CD4-positive, alpha-beta T cell (primary cell): ENCODE results near the gene TRIM10. TPM values are rescaled to one million over a fixed set of nuclear protein-coding genes. Genes with fewer than 3 reads are reported as not detected.

Experiments used
- ATAC-seq: fragments of 200-7000 bp; cut with Tn5 transposase; one replicate; pipeline ENCODE4 v1.10.0; 2022; ENCODE audit warnings: mild to moderate bottlenecking; ENCODE audit not compliant: poor library complexity
- CTCF ChIA-PET: fragments of 350-600 bp; sonication (Branson Sonifier 250); formaldehyde crosslinking; loops from one replicate; lab custom pipeline; 2021; ENCODE audit warnings: antibody characterized with exemption, inconsistent platforms; lab: Charles Lee
- POLR2A ChIA-PET: fragments of 350-600 bp; sonication (Branson Sonifier 250); formaldehyde crosslinking; loops from one replicate; lab custom pipeline; 2021; ENCODE audit warnings: antibody characterized with exemption, inconsistent platforms; lab: Charles Lee
- DNase-seq, 14 experiments: peaks; one replicate each; pipeline ENCODE4 v3.0.0-alpha.2; 2013 to 2020; ENCODE audit warnings: mixed read lengths in 2 of 14
- H3K27ac ChIP-seq, 2 donors: one replicate each; pipeline versions ENCODE4 v1.5.1 to v1.7.0; 2013; ENCODE audit warnings: low read length in 2 of 2, low read depth in 1 of 2, mild to moderate bottlenecking in 1 of 2
- H3K27me3 ChIP-seq, 2 experiments: 1 replicate in 1 of 2; 2 replicates in 1 of 2; pipeline versions ENCODE4 v1.6.1 to v1.7.0; 2013; ENCODE audit warnings: low read length in 2 of 2, control low read depth in 1 of 2, mild to moderate bottlenecking in 1 of 2, moderate library complexity in 1 of 2; ENCODE audit not compliant: insufficient read depth in 2 of 2, control insufficient read depth in 1 of 2
- H3K36me3 ChIP-seq: one replicate; pipeline ENCODE4 v1.6.1; 2013; ENCODE audit warnings: low read length, control low read depth; ENCODE audit not compliant: insufficient read depth
- H3K4me1 ChIP-seq: one replicate; pipeline ENCODE4 v1.6.1; 2013; ENCODE audit warnings: low read length, control low read depth; ENCODE audit not compliant: insufficient read depth
- H3K4me3 ChIP-seq: one replicate; pipeline ENCODE4 v1.5.1; 2013; ENCODE audit warnings: mild to moderate bottlenecking, low read length, moderate library complexity
- H3K9me3 ChIP-seq, 2 experiments: 1 replicate in 1 of 2; 2 replicates in 1 of 2; pipeline versions ENCODE4 v1.6.1 to v1.7.0; 2013; ENCODE audit warnings: low read length in 2 of 2, mild to moderate bottlenecking in 2 of 2, control low read depth in 1 of 2, moderate library complexity in 1 of 2; ENCODE audit not compliant: control insufficient read depth in 1 of 2, insufficient read depth in 1 of 2
- H3K27ac Mint-ChIP-seq: one replicate; pipeline ENCODE4 v1.8.0; 2020; ENCODE audit warnings: mixed read lengths
- H3K27me3 Mint-ChIP-seq: one replicate; pipeline ENCODE4 v1.8.0; 2021; ENCODE audit warnings: mixed read lengths
- H3K36me3 Mint-ChIP-seq: one replicate; pipeline ENCODE4 v1.8.0; 2021; ENCODE audit warnings: low read depth, mixed read lengths
- H3K4me1 Mint-ChIP-seq: one replicate; pipeline ENCODE4 v1.8.0; 2021; ENCODE audit warnings: low read depth, mixed read lengths
- H3K4me3 Mint-ChIP-seq: one replicate; pipeline ENCODE4 v1.8.0; 2020; ENCODE audit warnings: mild to moderate bottlenecking, mixed read lengths
- H3K9me3 Mint-ChIP-seq: one replicate; pipeline ENCODE4 v1.8.0; 2020; ENCODE audit warnings: mixed read lengths
- intact Hi-C, 2 experiments: fragments of 100-400 bp; cut with DNase I in 1 of 2; cut with micrococcal nuclease in 1 of 2; formaldehyde crosslinking; loops; one replicate each; pipeline versions ENCODE4 v1.15.1 to v1.9.0; 2023 to 2025; cut with DNase I, micrococcal nuclease
- total RNA-seq, 174 experiments: library from RNA in 2 of 174; stranded (reverse) in 2 of 174; gene quantifications; one replicate each; pipeline ENCODE4 v1.2.3 and lab custom pipeline; 2021 to 2026
- TF ChIP-seq, protein P1 (sequence below): fragments of 200-600 bp; IDR thresholded peaks from one replicate; pipeline ENCODE4 v1.8.0; 2022; ENCODE audit warnings: antibody characterized with exemption, mild to moderate bottlenecking

The TRIM10 gene
- total RNA-seq, 2 experiments from 2014 or later: not detected

DNA sequence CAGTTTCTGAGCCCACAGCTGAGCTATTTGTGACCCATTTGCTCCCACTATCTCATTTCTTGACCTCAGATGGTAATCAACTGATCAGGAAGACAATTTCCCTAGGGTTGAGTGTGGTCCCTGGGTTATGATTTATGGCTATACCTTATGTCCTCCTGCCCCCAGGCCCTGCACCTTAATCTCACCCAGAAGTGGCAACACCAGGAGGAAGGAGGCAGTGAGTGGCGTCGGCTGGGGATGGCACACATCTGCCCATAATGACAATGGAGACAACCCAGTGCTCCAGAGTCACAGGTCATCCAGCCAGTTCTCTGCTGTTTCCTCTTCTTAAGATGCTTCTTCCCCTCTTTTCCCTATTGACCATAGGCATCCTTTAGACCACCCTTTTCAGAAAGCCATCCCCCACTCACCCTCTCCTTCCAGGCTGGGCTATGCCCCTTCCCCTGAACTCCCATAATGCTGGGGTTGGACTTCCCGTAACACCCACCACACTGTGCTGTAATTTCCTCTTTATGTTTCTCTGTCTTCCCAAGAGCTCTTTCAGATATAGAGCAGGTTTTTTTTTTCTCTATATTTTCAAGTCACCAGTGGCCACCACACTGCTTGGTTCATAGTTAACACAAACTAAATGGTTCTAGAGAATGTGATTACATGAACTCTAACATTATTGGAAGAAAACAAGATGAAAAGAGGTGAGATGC lies 8.0 kb downstream of the TRIM10 start:
- Mint-ChIP-seq H3K4me3 (no peak overlapping the region), H3K27ac (no peak overlapping the region), H3K27me3 (peaks cover 36% of the 10 kb centered on the region), H3K9me3 (no peaks in the 10 kb centered on the region), H3K36me3 (no peaks in the 10 kb centered on the region), H3K4me1 (no peaks in the 10 kb centered on the region)
- DNase-seq (no peak), ATAC-seq (no peak)
- POLR2A ChIA-PET: no interaction called here
- no peaks in the 10 kb centered on the region for H3K36me3 ChIP-seq
- H3K4me3 ChIP-seq: no peak overlapping the region
- CTCF ChIA-PET: no interaction called here
- H3K27me3 ChIP-seq: peaks cover 7 to 18% of the 10 kb centered on the region in 2 experiments
- no peaks in the 10 kb centered on the region for H3K9me3 ChIP-seq
- intact Hi-C loops: no loop called here
- no peak overlapping the region for H3K27ac ChIP-seq
- TF ChIP-seq, protein P1, sequence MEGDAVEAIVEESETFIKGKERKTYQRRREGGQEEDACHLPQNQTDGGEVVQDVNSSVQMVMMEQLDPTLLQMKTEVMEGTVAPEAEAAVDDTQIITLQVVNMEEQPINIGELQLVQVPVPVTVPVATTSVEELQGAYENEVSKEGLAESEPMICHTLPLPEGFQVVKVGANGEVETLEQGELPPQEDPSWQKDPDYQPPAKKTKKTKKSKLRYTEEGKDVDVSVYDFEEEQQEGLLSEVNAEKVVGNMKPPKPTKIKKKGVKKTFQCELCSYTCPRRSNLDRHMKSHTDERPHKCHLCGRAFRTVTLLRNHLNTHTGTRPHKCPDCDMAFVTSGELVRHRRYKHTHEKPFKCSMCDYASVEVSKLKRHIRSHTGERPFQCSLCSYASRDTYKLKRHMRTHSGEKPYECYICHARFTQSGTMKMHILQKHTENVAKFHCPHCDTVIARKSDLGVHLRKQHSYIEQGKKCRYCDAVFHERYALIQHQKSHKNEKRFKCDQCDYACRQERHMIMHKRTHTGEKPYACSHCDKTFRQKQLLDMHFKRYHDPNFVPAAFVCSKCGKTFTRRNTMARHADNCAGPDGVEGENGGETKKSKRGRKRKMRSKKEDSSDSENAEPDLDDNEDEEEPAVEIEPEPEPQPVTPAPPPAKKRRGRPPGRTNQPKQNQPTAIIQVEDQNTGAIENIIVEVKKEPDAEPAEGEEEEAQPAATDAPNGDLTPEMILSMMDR: no peak
- H3K4me1 ChIP-seq: no peaks in the 10 kb centered on the region

DNA sequence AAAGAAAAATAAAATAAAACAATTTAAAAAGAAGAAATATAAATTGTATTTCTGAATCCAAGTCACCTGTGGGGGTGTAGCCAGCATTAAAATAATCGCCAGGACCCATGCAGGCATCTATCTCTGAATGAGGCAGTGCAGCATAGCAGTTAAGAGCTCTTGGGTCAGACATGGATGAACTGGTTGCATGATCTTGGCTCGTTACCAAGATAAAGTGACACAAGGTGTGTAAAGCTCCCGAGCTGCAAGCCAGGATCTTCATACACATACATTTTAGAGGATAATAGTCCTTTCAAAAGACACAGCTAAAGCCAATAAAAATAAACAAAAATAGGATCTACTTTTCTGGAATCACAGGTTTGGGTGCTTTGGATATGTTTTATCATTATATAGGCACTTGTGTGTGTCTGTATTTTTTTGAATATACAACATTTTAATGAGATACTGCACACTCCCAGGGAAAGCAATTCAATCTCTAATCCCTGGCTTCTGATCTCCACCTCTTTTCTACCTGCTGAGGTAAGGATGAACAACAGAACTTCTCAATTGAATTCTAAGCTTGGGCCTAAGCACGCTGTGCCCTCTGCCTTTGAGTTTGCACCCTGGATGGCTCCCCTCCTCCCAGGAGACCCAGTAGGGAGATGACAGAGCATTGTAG lies 8.9 kb downstream of the TRIM10 start:
- Mint-ChIP-seq H3K27me3 (peaks cover 43% of the 10 kb centered on the region), H3K27ac (no peak overlapping the region), H3K4me1 (no peaks in the 10 kb centered on the region), H3K4me3 (no peak overlapping the region), H3K36me3 (no peaks in the 10 kb centered on the region), H3K9me3 (no peaks in the 10 kb centered on the region)
- ChIA-PET POLR2A (no interaction called here), CTCF (no interaction called here)
- Histone ChIP-seq H3K27ac (no peak overlapping the region), H3K36me3 (no peaks in the 10 kb centered on the region), H3K9me3 (no peaks in the 10 kb centered on the region), H3K4me3 (no peak overlapping the region), H3K27me3 (peaks cover 7 to 18% of the 10 kb centered on the region in 2 experiments), H3K4me1 (no peaks in the 10 kb centered on the region)
- no peak for ATAC-seq
- TF ChIP-seq, protein P1: no peak
- DNase-seq: no peak
- intact Hi-C loops: no loop called here

DNA sequence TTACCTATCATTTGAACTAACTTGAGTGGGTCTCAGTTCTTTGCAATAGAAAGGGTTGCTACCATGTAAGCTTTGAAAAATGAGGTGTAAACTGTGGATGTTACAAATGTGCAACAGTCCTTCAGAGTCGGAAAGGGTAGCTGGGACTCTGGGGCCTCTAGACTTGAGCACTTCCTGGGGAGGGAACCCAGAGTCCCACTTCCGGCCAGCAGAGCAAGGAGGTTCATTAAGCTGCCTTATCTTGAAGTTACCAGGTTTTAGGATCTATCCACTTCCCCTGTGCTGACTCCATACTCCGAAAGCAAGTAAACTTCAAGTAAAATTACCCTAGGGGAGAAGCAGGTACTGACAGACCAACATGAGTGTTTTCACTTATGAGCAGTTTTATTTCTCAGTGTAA lies 9.4 kb downstream of the TRIM10 start:
- DNase-seq: no peak
- H3K27ac Mint-ChIP-seq: no peak overlapping the region
- intact Hi-C loops: no loop called here
- Histone ChIP-seq H3K9me3 (no peaks in the 10 kb centered on the region), H3K4me3 (no peak overlapping the region), H3K27me3 (peaks cover 3 to 18% of the 10 kb centered on the region in 2 experiments), H3K4me1 (no peaks in the 10 kb centered on the region), H3K36me3 (no peaks in the 10 kb centered on the region), H3K27ac (no peak overlapping the region)
- no peak for ATAC-seq
- ChIA-PET POLR2A (no interaction called here), CTCF (no interaction called here)
- no peaks in the 10 kb centered on the region for H3K9me3 Mint-ChIP-seq
- no peaks in the 10 kb centered on the region for H3K36me3 Mint-ChIP-seq
- H3K4me3 Mint-ChIP-seq: no peak overlapping the region
- peaks cover 40% of the 10 kb centered on the region for H3K27me3 Mint-ChIP-seq
- TF ChIP-seq, protein P1: no peak
- H3K4me1 Mint-ChIP-seq: no peaks in the 10 kb centered on the region
